IgD-negative memory B cell (primary cell): ENCODE results near the gene METTL24. TPM values are rescaled to one million over a fixed set of nuclear protein-coding genes. Genes with fewer than 3 reads are reported as not detected.

Source experiments
- H3K27ac Mint-ChIP-seq, 3 donors: one replicate each; pipeline ENCODE4 v1.8.0; 2020 to 2022; ENCODE audit warnings: mild to moderate bottlenecking in 3 of 3, mixed read lengths in 3 of 3, moderate library complexity in 1 of 3
- H3K27me3 Mint-ChIP-seq: one replicate; pipeline ENCODE4 v1.8.0; 2021; ENCODE audit warnings: mixed read lengths
- H3K36me3 Mint-ChIP-seq: one replicate; pipeline ENCODE4 v1.8.0; 2020; ENCODE audit warnings: mild to moderate bottlenecking, mixed read lengths
- H3K4me1 Mint-ChIP-seq, 3 donors: one replicate each; pipeline ENCODE4 v1.8.0; 2020 to 2022; ENCODE audit warnings: mixed read lengths in 3 of 3, mild to moderate bottlenecking in 1 of 3
- H3K4me3 Mint-ChIP-seq, 4 donors: one replicate each; pipeline ENCODE4 v1.8.0; 2020 to 2022; ENCODE audit warnings: mild to moderate bottlenecking in 4 of 4, mixed read lengths in 4 of 4, moderate library complexity in 3 of 4
- H3K9me3 Mint-ChIP-seq, 3 donors: one replicate each; pipeline ENCODE4 v1.8.0; 2020 to 2021; ENCODE audit warnings: mixed read lengths in 3 of 3, mild to moderate bottlenecking in 1 of 3
- polyA plus RNA-seq: library from polyadenylated mRNA; unstranded; fragments of 300-500 nt; fragmentation: Illumina TruSeq; gene quantifications from one replicate; pipeline ENCODE4 v1.2.3, GENCODE V29; 2021

METTL24 gene
- polyA plus RNA-seq, 1 donor from 2014 or later, result not detected

DNA sequence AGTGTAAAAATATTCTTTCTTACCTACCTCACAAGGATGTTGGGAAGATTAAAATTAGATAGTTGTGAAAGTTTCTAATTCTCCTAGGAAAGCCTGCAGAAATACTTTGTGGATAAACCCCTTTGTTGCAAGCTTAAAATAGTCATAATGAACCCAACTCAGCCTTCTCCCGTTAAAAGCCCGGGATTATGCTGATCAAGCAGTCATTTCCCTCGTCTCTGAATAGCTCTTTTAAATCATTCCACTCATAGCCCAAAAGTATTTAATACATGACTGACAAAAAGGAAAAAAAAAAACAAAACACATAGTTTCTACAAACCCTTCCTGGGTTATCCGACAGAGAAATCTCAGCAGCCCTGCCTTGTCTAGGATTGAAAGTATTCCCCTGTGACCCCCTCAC lies 10.9 kb upstream of the METTL24 start:
- no peaks in the 10 kb centered on the region for H3K36me3 Mint-ChIP-seq
- no peak overlapping the region for H3K27ac Mint-ChIP-seq

DNA sequence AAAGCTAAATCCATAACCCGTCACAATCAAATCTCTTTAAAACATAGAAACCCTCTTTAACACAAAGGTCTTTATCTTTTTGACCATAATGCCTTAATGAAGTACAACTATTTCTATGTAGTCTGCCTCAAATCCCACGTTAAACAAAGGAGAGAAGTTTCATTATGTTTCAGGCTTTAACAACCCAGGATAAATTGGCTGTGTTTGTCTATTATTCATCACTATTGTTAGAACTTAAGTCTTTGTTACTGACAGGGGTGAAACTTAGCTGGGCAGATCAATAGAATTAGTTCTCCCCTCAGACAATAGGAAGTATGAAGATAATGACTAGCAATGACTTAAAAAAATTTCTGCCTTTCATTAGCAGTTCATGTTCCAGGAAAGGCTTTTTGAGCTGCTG lies 10.1 kb upstream of the METTL24 start:
- H3K4me3 Mint-ChIP-seq, result no peak overlapping the region
- peaks cover 0 to 3% (median 0%) of the 10 kb centered on the region in 3 donors for H3K9me3 Mint-ChIP-seq
- no peaks in the 10 kb centered on the region for H3K36me3 Mint-ChIP-seq
- peaks cover 0 to 3% (median 0%) of the 10 kb centered on the region in 3 donors for H3K4me1 Mint-ChIP-seq
- peaks cover 13% of the 10 kb centered on the region for H3K27me3 Mint-ChIP-seq
- H3K27ac Mint-ChIP-seq, result no peak overlapping the region

More for the DNA sequence above, 10.9 kb upstream of the METTL24 start:
- peaks cover 0 to 3% (median 0%) of the 10 kb centered on the region in 3 donors for H3K9me3 Mint-ChIP-seq
- H3K4me3 Mint-ChIP-seq, result no peak overlapping the region
- H3K27me3 Mint-ChIP-seq, result peaks cover 13% of the 10 kb centered on the region
- H3K4me1 Mint-ChIP-seq, result peaks cover 0 to 3% (median 0%) of the 10 kb centered on the region in 3 donors

DNA sequence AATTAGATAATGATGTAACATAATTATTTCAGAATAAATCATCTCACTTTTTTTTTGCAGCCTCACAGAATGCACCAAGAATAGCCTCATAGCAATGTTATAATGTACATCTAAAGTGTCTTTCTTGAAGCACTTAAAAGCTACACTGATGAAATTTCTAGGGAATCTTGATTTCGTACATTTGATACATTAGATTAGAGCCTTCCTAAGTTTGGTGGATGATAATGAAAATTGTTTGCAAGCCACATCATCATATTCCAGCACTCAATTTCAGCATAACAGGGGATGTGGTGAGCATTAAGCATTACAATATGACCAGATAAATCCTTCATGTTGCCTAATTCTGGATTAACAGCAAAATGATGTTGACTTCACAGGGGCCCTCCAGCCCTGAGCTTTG lies 9.7 kb upstream of the METTL24 start:
- H3K27ac Mint-ChIP-seq, result no peak overlapping the region
- peaks cover 0 to 3% (median 0%) of the 10 kb centered on the region in 3 donors for H3K4me1 Mint-ChIP-seq

DNA sequence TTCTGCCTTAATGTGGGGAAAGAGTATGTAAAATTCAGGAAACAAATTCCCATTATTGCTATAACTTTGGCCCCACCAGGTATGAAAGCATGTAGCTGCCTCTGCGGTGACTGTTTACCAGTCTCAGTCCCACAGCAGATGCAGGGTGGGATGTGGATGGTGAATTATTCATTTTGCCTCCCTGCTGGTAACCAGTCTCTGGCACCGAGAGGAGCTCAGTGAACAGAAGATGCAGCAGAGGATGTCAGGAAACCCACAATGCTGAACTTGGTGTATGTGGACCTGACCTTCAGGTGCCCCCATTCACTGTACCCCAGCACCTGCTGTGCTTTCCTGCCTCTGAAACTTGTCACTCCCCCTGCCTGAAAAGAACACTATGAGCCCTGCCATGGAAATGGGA lies 8.8 kb upstream of the METTL24 start:
- Mint-ChIP-seq H3K36me3 (no peaks in the 10 kb centered on the region), H3K9me3 (peaks cover 0 to 6% (median 0%) of the 10 kb centered on the region in 3 donors), H3K27ac (no peak overlapping the region), H3K4me3 (no peak overlapping the region), H3K27me3 (peaks cover 9% of the 10 kb centered on the region), H3K4me1 (peaks cover 0 to 3% (median 0%) of the 10 kb centered on the region in 3 donors)

More for the DNA sequence above, 9.7 kb upstream of the METTL24 start:
- Mint-ChIP-seq H3K27me3 (peaks cover 12% of the 10 kb centered on the region), H3K4me3 (no peak overlapping the region), H3K36me3 (no peaks in the 10 kb centered on the region), H3K9me3 (peaks cover 0 to 3% (median 0%) of the 10 kb centered on the region in 3 donors)

GRCh38 chr6:110366256-110366655 lies 8.1 kb upstream of the METTL24 start:
- Mint-ChIP-seq H3K4me1 (peaks cover 0 to 3% (median 0%) of the 10 kb centered on the region in 3 donors), H3K9me3 (peaks cover 0 to 5% (median 5%) of the 10 kb centered on the region in 3 donors), H3K36me3 (peaks cover 1% of the 10 kb centered on the region), H3K4me3 (no peak overlapping the region), H3K27me3 (peaks cover 11% of the 10 kb centered on the region), H3K27ac (no peak overlapping the region)

- H3K4me3 Mint-ChIP-seq, result no peak overlapping the region
- H3K27ac Mint-ChIP-seq, result no peak overlapping the region
- H3K36me3 Mint-ChIP-seq, result peaks cover 2% of the 10 kb centered on the region
- peaks cover 9% of the 10 kb centered on the region for H3K27me3 Mint-ChIP-seq
- peaks cover 0 to 3% (median 0%) of the 10 kb centered on the region in 3 donors for H3K4me1 Mint-ChIP-seq
- H3K9me3 Mint-ChIP-seq, result peaks cover 0 to 5% (median 5%) of the 10 kb centered on the region in 3 donors
Measured at GRCh38 chr6:110364364-110365105, 6.4 kb upstream of the METTL24 start.

GRCh38 chr6:110363748-110364147 lies 5.6 kb upstream of the METTL24 start:
- Mint-ChIP-seq H3K36me3 (peaks cover 2% of the 10 kb centered on the region), H3K4me1 (peaks cover 0 to 3% (median 2%) of the 10 kb centered on the region in 3 donors), H3K9me3 (peaks cover 0 to 5% (median 5%) of the 10 kb centered on the region in 3 donors), H3K4me3 (no peak overlapping the region), H3K27me3 (peaks cover 14% of the 10 kb centered on the region), H3K27ac (no peak overlapping the region)

- Mint-ChIP-seq H3K4me1 (peaks cover 4 to 14% (median 6%) of the 10 kb centered on the region in 3 donors), H3K27ac (no peak overlapping the region), H3K9me3 (peaks cover 0 to 5% (median 5%) of the 10 kb centered on the region in 3 donors), H3K27me3 (peaks cover 32% of the 10 kb centered on the region), H3K4me3 (no peak overlapping the region), H3K36me3 (peaks cover 5% of the 10 kb centered on the region)
Measured at GRCh38 chr6:110360676-110361075, 2.5 kb upstream of the METTL24 start.

DNA sequence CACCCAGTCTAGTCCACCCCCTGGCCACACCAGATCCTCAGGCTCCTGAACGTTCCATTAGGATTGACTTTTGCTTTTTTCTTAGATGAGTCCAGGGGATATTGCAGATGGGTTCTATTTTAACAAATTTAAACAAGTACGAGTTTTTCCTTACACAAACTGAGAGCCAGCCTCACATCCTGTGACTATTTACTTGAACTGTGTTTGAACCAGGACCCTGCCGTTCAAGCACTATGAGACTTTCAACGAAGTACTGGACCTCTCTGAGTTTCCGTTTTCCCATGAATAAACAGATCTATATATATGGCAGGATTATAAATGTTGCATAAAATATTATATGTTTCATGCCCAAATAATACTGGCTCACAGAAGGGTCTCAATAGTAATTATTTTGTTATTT lies 1.4 kb upstream of the METTL24 start:
- peaks cover 7% of the 10 kb centered on the region for H3K36me3 Mint-ChIP-seq
- H3K9me3 Mint-ChIP-seq, result peaks cover 0 to 5% (median 5%) of the 10 kb centered on the region in 3 donors
- H3K27me3 Mint-ChIP-seq, result peaks cover 32% of the 10 kb centered on the region
- peaks cover 4 to 14% (median 6%) of the 10 kb centered on the region in 3 donors for H3K4me1 Mint-ChIP-seq
- no peak overlapping the region for H3K27ac Mint-ChIP-seq
- H3K4me3 Mint-ChIP-seq, result peak overlapping the region in 1 of 4 donors; percentile 26

- Mint-ChIP-seq H3K27ac (no peak overlapping the region), H3K36me3 (peaks cover 7% of the 10 kb centered on the region), H3K4me3 (peak overlapping the region; percentile 2 to 66 (median 24)), H3K27me3 (peaks cover 32% of the 10 kb centered on the region), H3K9me3 (peaks cover 0 to 5% (median 5%) of the 10 kb centered on the region in 3 donors), H3K4me1 (peaks cover 4 to 14% (median 6%) of the 10 kb centered on the region in 3 donors)
Measured at GRCh38 chr6:110358553-110359160, 508 bp upstream of the METTL24 start.

GRCh38 chr6:110357298-110357663 lies 868 bp downstream of the METTL24 start:
- peak overlapping the region; percentile 62 to 91 (median 84) for H3K4me3 Mint-ChIP-seq
- H3K4me1 Mint-ChIP-seq, result peaks cover 4 to 14% (median 6%) of the 10 kb centered on the region in 3 donors
- H3K9me3 Mint-ChIP-seq, result peaks cover 0 to 5% (median 2%) of the 10 kb centered on the region in 3 donors
- H3K27ac Mint-ChIP-seq, result peak overlapping the region in 1 of 3 donors; percentile 6
- H3K36me3 Mint-ChIP-seq, result peaks cover 7% of the 10 kb centered on the region
- peaks cover 31% of the 10 kb centered on the region for H3K27me3 Mint-ChIP-seq

- Mint-ChIP-seq H3K4me1 (peaks cover 4 to 14% (median 6%) of the 10 kb centered on the region in 3 donors), H3K9me3 (peaks cover 0 to 5% (median 2%) of the 10 kb centered on the region in 3 donors), H3K27me3 (peaks cover 31% of the 10 kb centered on the region), H3K27ac (peak overlapping the region in 1 of 3 donors; percentile 6), H3K4me3 (peak overlapping the region; percentile 30 to 91 (median 59)), H3K36me3 (peaks cover 7% of the 10 kb centered on the region)
Measured at GRCh38 chr6:110356778-110357177, 1.4 kb downstream of the METTL24 start.

- peaks cover 4% of the 10 kb centered on the region for H3K36me3 Mint-ChIP-seq
- H3K4me3 Mint-ChIP-seq, result peak overlapping the region in 1 of 4 donors; percentile 21
- H3K27me3 Mint-ChIP-seq, result peaks cover 24% of the 10 kb centered on the region
- no peak overlapping the region for H3K27ac Mint-ChIP-seq
- H3K4me1 Mint-ChIP-seq, result peaks cover 4 to 14% (median 6%) of the 10 kb centered on the region in 3 donors
- no peaks in the 10 kb centered on the region for H3K9me3 Mint-ChIP-seq
Measured at GRCh38 chr6:110355727-110356126, 2.4 kb downstream of the METTL24 start.

GRCh38 chr6:110355022-110355421 lies 3.1 kb downstream of the METTL24 start:
- Mint-ChIP-seq H3K4me1 (peaks cover 4 to 14% (median 6%) of the 10 kb centered on the region in 3 donors), H3K27ac (no peak overlapping the region), H3K27me3 (peaks cover 23% of the 10 kb centered on the region), H3K9me3 (no peaks in the 10 kb centered on the region), H3K36me3 (peaks cover 4% of the 10 kb centered on the region), H3K4me3 (no peak overlapping the region)

DNA sequence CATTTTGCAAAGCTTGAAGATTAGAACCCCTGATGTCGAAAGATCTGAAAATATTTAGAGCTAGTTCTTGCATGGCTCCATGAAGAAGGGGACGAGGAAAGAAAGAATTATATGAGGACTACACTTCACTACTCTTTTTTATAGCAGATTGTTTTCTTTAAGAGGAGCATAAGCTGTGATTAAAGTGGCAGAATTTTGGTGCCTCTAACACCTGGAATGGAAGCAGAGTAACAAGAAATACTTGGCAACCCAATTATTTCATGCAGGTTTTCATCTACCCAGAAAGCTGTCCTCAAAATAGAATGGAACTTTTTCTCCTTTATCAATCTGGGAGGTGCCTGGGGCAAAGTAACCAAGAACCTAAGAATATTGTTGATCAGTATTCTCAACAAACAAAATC lies 4.0 kb downstream of the METTL24 start:
- Mint-ChIP-seq H3K36me3 (peaks cover 4% of the 10 kb centered on the region), H3K9me3 (no peaks in the 10 kb centered on the region), H3K27me3 (peaks cover 20% of the 10 kb centered on the region), H3K27ac (no peak overlapping the region), H3K4me1 (peaks cover 4 to 14% (median 6%) of the 10 kb centered on the region in 3 donors), H3K4me3 (no peak overlapping the region)
